Natural killer cell treated with Interleukin-12 subunit alpha and Interleukin-12 subunit beta and Interleukin-15 and Interleukin-18, amount 100 ng/mL, for 72 hours (primary cell): Measurements from ENCODE around the gene HDAC1. TPM values are rescaled to one million over a fixed set of nuclear protein-coding genes. Genes with fewer than 3 reads are reported as not detected.

Source experiments
- ATAC-seq, 2 donors: fragments of 150-1000 bp; cut with Tn5 transposase in 1 of 2; sonication (Bioruptor Pico), chemical (Tn5 transposase) in 1 of 2; 2 replicates each; pipeline ENCODE4 v1.10.0; 2021
- DNase-seq: peaks from one replicate; pipeline ENCODE4 v3.0.0; 2022; ENCODE audit warnings: low spot score
- H3K27ac Mint-ChIP-seq, 2 donors: 1 replicate in 1 of 2; 2 replicates in 1 of 2; pipeline ENCODE4 v1.8.0; 2022; ENCODE audit warnings: mixed read lengths in 2 of 2, mild to moderate bottlenecking in 1 of 2, moderate library complexity in 1 of 2
- H3K27me3 Mint-ChIP-seq, 2 donors: 1 replicate in 1 of 2; 2 replicates in 1 of 2; pipeline ENCODE4 v1.8.0; 2022; ENCODE audit warnings: mixed read lengths in 2 of 2
- H3K36me3 Mint-ChIP-seq: one replicate; pipeline ENCODE4 v1.8.0; 2022; ENCODE audit warnings: mixed read lengths
- H3K4me1 Mint-ChIP-seq, 2 donors: 1 replicate in 1 of 2; 2 replicates in 1 of 2; pipeline ENCODE4 v1.8.0; 2022; ENCODE audit warnings: low read depth in 2 of 2, mixed read lengths in 2 of 2, mild to moderate bottlenecking in 1 of 2
- H3K4me3 Mint-ChIP-seq: one replicate; pipeline ENCODE4 v1.8.0; 2022; ENCODE audit warnings: mixed read lengths
- H3K9me3 Mint-ChIP-seq: 2 replicates; pipeline ENCODE4 v1.8.0; 2022; ENCODE audit warnings: mixed read lengths
- total RNA-seq, 2 donors: library from RNA; stranded (reverse); gene quantifications; one replicate each; pipeline ENCODE4 v1.2.3, GENCODE V29; 2022

The HDAC1 gene
- total RNA-seq, 2 donors from 2014 or later: 186 to 225 TPM

DNA sequence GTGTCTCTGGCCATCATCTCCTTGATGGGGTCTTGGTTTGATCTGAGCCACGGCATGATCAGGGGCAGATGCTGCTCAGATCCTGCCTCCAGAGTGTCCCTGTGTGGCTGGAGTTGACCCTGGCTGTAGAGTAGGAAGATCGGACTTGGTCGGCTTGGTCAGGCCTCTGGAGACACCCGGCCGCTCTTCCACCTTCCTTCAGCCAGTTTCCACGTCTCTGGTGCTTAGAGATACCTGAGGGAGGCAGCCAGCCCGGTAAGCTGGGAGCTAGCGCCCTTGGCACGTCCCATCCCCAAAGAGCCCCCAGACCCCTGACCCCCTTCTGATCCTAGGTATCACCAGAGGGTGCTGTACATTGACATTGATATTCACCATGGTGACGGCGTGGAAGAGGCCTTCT is 35.3 kb downstream of the HDAC1 start:
- Mint-ChIP-seq H3K4me1 (peaks cover 6 to 17% of the 10 kb centered on the region in 2 donors), H3K9me3 (no peaks in the 10 kb centered on the region), H3K4me3 (no peak overlapping the region), H3K27ac (no peak overlapping the region), H3K36me3 (peaks cover 33% of the 10 kb centered on the region), H3K27me3 (no peaks in the 10 kb centered on the region)
- ATAC-seq (no peak), DNase-seq (no peak)

- no peak for DNase-seq
- Mint-ChIP-seq H3K27me3 (no peaks in the 10 kb centered on the region), H3K36me3 (peaks cover 35% of the 10 kb centered on the region), H3K4me3 (no peak overlapping the region), H3K9me3 (no peaks in the 10 kb centered on the region), H3K4me1 (peaks cover 9 to 22% of the 10 kb centered on the region in 2 donors), H3K27ac (peak overlapping the region; percentile 4 to 50)
- ATAC-seq: no peak
Measured at GRCh38 chr1:32329931-32330466, 38.1 kb downstream of the HDAC1 start.

GRCh38 chr1:32330558-32331151 is 38.8 kb downstream of the HDAC1 start:
- ATAC-seq (no peak), DNase-seq (no peak)
- peaks cover 11 to 21% of the 10 kb centered on the region in 2 donors for H3K4me1 Mint-ChIP-seq
- H3K9me3 Mint-ChIP-seq: no peaks in the 10 kb centered on the region
- H3K27ac Mint-ChIP-seq: no peak overlapping the region
- H3K36me3 Mint-ChIP-seq: peaks cover 29% of the 10 kb centered on the region
- no peaks in the 10 kb centered on the region for H3K27me3 Mint-ChIP-seq
- no peak overlapping the region for H3K4me3 Mint-ChIP-seq

DNA sequence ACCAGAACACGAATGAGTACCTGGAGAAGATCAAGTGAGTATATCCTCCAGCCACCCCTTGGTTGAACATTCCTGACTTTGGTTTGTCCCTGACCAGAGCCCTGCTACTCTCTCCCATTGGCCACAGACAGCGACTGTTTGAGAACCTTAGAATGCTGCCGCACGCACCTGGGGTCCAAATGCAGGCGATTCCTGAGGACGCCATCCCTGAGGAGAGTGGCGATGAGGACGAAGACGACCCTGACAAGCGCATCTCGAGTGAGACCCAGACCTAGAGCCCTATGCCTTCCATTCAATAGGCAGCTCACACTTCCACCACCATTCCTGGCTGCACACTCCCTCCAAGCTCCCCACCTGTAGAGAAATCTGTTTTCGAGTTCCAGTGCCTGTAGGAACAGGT is 39.7 kb downstream of the HDAC1 start:
- peaks cover 11 to 21% of the 10 kb centered on the region in 2 donors for H3K4me1 Mint-ChIP-seq
- H3K27me3 Mint-ChIP-seq: no peaks in the 10 kb centered on the region
- no peak overlapping the region for H3K4me3 Mint-ChIP-seq
- no peak overlapping the region for H3K27ac Mint-ChIP-seq
- ATAC-seq (no peak), DNase-seq (no peak)
- peaks cover 29% of the 10 kb centered on the region for H3K36me3 Mint-ChIP-seq
- no peaks in the 10 kb centered on the region for H3K9me3 Mint-ChIP-seq

DNA sequence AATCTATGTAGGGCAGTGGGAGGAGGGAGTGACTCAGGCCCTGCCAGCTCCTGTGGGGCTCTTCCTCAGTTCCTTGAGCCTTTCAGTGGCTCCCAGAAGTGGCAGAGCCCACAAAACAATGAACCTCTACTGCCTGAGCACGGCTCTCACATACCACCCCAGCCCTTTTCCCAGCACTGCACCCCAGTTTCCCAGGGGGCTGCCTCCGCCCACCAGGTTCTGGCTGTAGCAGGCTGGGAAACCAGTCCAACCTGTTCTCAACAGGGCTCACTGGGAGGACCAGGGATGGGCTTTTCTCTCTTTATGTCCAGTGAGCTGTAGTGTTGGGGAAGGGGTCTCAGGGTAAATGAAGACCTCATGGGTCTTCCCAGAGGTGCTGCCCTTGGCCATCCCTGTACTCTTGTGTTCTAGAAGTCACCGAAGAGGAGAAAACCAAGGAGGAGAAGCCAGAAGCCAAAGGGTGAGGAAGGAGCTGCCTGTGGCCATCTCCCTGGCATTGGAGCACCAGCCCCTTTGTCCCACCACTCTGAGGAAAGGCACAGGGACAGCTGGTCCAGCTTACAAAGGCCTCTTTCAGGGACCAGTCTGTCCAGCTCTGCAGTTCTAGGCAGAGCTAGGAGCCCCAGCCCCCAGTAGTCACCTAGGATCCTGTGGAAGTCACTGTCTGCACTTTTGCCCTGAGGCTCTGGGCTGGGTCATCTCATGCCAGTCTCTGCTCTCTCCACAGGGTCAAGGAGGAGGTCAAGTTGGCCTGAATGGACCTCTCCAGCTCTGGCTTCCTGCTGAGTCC is 40.6 kb downstream of the HDAC1 start:
- DNase-seq (no peak), ATAC-seq (no peak)
- H3K27me3 Mint-ChIP-seq: no peaks in the 10 kb centered on the region
- no peak overlapping the region for H3K4me3 Mint-ChIP-seq
- H3K9me3 Mint-ChIP-seq: no peaks in the 10 kb centered on the region
- peaks cover 18 to 28% of the 10 kb centered on the region in 2 donors for H3K4me1 Mint-ChIP-seq
- peaks cover 29% of the 10 kb centered on the region for H3K36me3 Mint-ChIP-seq
- H3K27ac Mint-ChIP-seq: no peak overlapping the region

DNA sequence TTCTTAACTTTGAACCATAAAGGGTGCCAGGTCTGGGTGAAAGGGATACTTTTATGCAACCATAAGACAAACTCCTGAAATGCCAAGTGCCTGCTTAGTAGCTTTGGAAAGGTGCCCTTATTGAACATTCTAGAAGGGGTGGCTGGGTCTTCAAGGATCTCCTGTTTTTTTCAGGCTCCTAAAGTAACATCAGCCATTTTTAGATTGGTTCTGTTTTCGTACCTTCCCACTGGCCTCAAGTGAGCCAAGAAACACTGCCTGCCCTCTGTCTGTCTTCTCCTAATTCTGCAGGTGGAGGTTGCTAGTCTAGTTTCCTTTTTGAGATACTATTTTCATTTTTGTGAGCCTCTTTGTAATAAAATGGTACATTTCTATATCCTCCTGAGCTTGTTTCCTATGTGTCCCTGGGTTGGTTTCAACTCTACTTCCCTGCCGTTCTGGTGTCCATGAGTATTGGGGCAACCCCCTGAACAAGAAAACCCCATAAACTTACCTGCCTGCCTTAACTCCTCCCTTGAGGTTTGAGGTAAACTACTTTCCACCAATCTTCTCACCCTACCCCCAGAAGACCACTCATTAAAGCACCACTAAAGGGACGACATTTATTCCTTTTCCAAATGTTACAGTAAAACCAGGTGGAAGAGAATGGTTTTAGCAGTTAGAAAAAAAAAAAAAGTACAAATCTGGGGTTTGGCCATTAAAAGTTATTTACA is 41.5 kb downstream of the HDAC1 start:
- Mint-ChIP-seq H3K4me3 (no peak overlapping the region), H3K36me3 (peaks cover 29% of the 10 kb centered on the region), H3K27me3 (no peaks in the 10 kb centered on the region), H3K4me1 (peaks cover 27 to 36% of the 10 kb centered on the region in 2 donors), H3K27ac (peak overlapping the region in 1 of 2 donors; percentile 21), H3K9me3 (no peaks in the 10 kb centered on the region)
- ATAC-seq (no peak), DNase-seq (no peak)

DNA sequence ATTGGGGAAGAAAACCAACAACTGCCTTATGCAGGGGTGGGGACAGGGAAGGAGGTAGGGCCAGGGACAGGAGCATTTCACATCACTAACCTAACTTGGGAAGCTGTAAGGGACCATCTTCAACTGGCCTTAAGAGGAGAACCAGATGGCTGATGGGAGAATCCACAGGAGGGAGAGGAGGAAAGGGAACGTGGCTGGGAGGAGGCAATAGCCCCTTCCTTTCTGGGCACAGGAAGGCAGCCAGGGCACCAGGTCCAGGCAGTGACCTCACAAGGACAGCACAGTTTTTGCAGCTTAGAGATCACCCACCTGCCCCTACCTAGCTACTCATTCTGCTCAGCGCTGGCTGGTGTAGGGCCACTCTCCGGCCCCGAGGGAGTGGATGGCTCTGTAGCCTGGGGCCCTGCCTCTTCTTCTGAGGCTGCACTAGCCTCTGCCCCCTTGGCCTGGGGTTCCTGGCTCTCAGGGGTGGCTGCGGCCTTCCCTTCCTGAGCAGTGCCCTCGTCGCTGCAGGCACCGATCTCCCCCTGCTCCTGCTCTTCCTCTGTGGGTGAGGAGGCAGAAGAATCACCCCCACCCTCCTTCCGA is 42.5 kb downstream of the HDAC1 start:
- H3K9me3 Mint-ChIP-seq: no peaks in the 10 kb centered on the region
- H3K4me1 Mint-ChIP-seq: peaks cover 35 to 44% of the 10 kb centered on the region in 2 donors
- H3K36me3 Mint-ChIP-seq: peaks cover 25% of the 10 kb centered on the region
- H3K27ac Mint-ChIP-seq: peak overlapping the region in 1 of 2 donors; percentile 21
- no peaks in the 10 kb centered on the region for H3K27me3 Mint-ChIP-seq
- ATAC-seq (no peak), DNase-seq (no peak)
- peak overlapping the region; percentile 82 for H3K4me3 Mint-ChIP-seq

- peak overlapping the region; percentile 82 for H3K4me3 Mint-ChIP-seq
- DNase-seq (no peak), ATAC-seq (peak; percentile 46 to 56)
- peaks cover 19% of the 10 kb centered on the region for H3K36me3 Mint-ChIP-seq
- H3K4me1 Mint-ChIP-seq: peaks cover 36 to 48% of the 10 kb centered on the region in 2 donors
- no peaks in the 10 kb centered on the region for H3K9me3 Mint-ChIP-seq
- H3K27ac Mint-ChIP-seq: no peak overlapping the region
- H3K27me3 Mint-ChIP-seq: no peaks in the 10 kb centered on the region
Measured at GRCh38 chr1:32334864-32335534, 43.1 kb downstream of the HDAC1 start.

- Mint-ChIP-seq H3K4me3 (no peak overlapping the region), H3K27me3 (no peaks in the 10 kb centered on the region), H3K9me3 (no peaks in the 10 kb centered on the region), H3K27ac (no peak overlapping the region), H3K4me1 (peaks cover 36 to 46% of the 10 kb centered on the region in 2 donors), H3K36me3 (peaks cover 17% of the 10 kb centered on the region)
- DNase-seq (no peak), ATAC-seq (peak; percentile 22 to 41)
Measured at GRCh38 chr1:32335535-32335789, 43.6 kb downstream of the HDAC1 start.

- Mint-ChIP-seq H3K9me3 (no peaks in the 10 kb centered on the region), H3K4me3 (peak within 1 kb of the TSS; percentile 82), H3K4me1 (peaks cover 36 to 46% of the 10 kb centered on the region in 2 donors), H3K27me3 (no peaks in the 10 kb centered on the region), H3K36me3 (peaks cover 13% of the 10 kb centered on the region), H3K27ac (peak within 1 kb of the TSS in 1 of 2 donors; percentile 6)
- ATAC-seq (peak; percentile 72 to 81), DNase-seq (peak; percentile 86)
Measured at GRCh38 chr1:32335790-32336590, 44.1 kb downstream of the HDAC1 start, which contains the start of gene MARCKSL1. MARCKSL1 (minus strand) TSS chr1:32336233; CDS start chr1:32336033, 200 bp downstream.

DNA sequence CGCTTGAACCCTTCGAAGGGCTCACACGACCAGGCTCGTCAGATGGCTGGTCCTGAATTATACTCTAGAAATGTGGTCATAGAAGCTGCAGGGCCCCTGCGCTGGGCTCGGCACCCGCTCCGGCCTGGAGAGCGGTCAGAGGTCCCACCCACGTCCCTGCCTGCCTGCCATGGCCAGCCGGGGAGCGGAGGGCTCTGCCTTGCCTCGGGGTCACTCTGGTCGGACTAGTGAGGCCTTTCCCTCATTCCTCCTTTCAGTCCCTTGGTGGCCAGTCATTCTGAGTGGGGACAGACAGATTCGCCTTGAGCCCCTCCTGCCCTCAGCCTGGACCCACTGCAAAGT is 44.7 kb downstream of the HDAC1 start:
- ATAC-seq (no peak), DNase-seq (no peak)
- Mint-ChIP-seq H3K4me1 (peaks cover 36 to 46% of the 10 kb centered on the region in 2 donors), H3K27ac (peak overlapping the region in 1 of 2 donors; percentile 6), H3K9me3 (no peaks in the 10 kb centered on the region), H3K36me3 (peaks cover 8% of the 10 kb centered on the region), H3K4me3 (peak overlapping the region; percentile 71), H3K27me3 (no peaks in the 10 kb centered on the region)

DNA sequence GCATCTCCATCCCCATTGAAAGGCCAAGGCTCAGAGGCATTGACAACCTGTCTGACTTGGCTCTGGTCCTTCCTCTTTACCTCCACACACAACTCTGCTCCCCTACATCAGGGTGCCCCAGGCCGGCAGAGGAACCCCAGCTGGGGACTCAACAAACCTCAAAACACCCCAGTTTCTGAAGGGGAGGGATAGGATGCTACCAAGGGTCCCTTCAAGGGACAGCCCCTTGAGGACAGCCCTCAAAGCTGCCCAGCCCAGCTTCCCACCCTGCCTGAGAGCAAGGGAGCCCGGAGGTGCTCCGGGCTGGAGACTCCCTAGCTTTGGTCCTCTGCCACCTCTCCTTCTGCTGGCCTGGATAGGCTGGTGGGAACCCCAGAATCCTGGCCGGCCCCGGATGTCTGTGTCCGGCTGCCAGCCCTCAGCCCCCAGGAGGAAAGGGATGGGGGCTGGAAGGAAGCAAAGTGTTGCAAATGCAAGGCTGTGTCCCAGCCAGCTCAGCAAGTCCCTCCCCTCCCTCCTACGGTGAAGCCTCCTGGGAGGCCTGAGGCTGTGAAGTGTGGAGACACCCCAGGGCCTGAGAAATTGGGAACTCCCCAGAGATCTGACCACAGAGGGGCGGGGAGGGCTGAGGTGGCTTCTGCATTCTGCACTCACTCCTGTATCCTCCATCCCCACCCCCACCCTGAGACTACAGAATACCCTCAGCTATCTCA is 45.2 kb downstream of the HDAC1 start:
- H3K4me3 Mint-ChIP-seq: peak overlapping the region; percentile 71
- no peaks in the 10 kb centered on the region for H3K27me3 Mint-ChIP-seq
- peak overlapping the region in 1 of 2 donors; percentile 6 for H3K27ac Mint-ChIP-seq
- DNase-seq: peak; percentile 90
- ATAC-seq: peak; percentile 69 to 83
- H3K9me3 Mint-ChIP-seq: no peaks in the 10 kb centered on the region
- H3K36me3 Mint-ChIP-seq: peaks cover 4% of the 10 kb centered on the region
- H3K4me1 Mint-ChIP-seq: peaks cover 36 to 43% of the 10 kb centered on the region in 2 donors
